ENCODE data around the gene ADAMTS12.

ADAMTS12 gene

GRCh38 chr5:33650911-33651310 is 240.9 kb downstream of the ADAMTS12 start:
- no peak for DNase-seq (ENCODE audit: low read depth)

GRCh38 chr5:33649549-33650482 is 242.0 kb downstream of the ADAMTS12 start:
- peak; percentile 72 for DNase-seq (ENCODE audit: low read depth)

GRCh38 chr5:33641744-33642505 is 249.9 kb downstream of the ADAMTS12 start:
- DNase-seq (ENCODE audit: low read depth), result no peak

- no peak for DNase-seq (ENCODE audit: low read depth)
Measured at GRCh38 chr5:33639474-33639873, 252.3 kb downstream of the ADAMTS12 start.

- no peak for DNase-seq (ENCODE audit: low read depth)
Measured at GRCh38 chr5:33637011-33637410, 254.8 kb downstream of the ADAMTS12 start.

- DNase-seq (ENCODE audit: low read depth), result no peak
Measured at GRCh38 chr5:33635582-33635981, 256.2 kb downstream of the ADAMTS12 start.

- DNase-seq (ENCODE audit: low read depth), result no peak
Measured at GRCh38 chr5:33633699-33634098, 258.1 kb downstream of the ADAMTS12 start.

- peak; percentile 40 for DNase-seq (ENCODE audit: low read depth)
Measured at GRCh38 chr5:33631786-33632185, 260.0 kb downstream of the ADAMTS12 start.

GRCh38 chr5:33631139-33631538 is 260.7 kb downstream of the ADAMTS12 start:
- DNase-seq (ENCODE audit: low read depth), result no peak

- DNase-seq (ENCODE audit: low read depth), result no peak
Measured at GRCh38 chr5:33629999-33630398, 261.8 kb downstream of the ADAMTS12 start.

- DNase-seq (ENCODE audit: low read depth), result no peak
Measured at GRCh38 chr5:33628796-33629195, 263.0 kb downstream of the ADAMTS12 start.

- no peak for DNase-seq (ENCODE audit: low read depth)
Measured at GRCh38 chr5:33621514-33621913, 270.3 kb downstream of the ADAMTS12 start.

GRCh38 chr5:33614039-33614438 is 277.8 kb downstream of the ADAMTS12 start:
- no peak for DNase-seq (ENCODE audit: low read depth)

- peak; percentile 93 for DNase-seq (ENCODE audit: low read depth)
Measured at GRCh38 chr5:33612386-33612785, 279.4 kb downstream of the ADAMTS12 start.

- DNase-seq (ENCODE audit: low read depth), result peak; percentile 74
Measured at GRCh38 chr5:33611877-33612276, 279.9 kb downstream of the ADAMTS12 start.

GRCh38 chr5:33608344-33609041 is 283.3 kb downstream of the ADAMTS12 start:
- no peak for DNase-seq (ENCODE audit: low read depth)

GRCh38 chr5:33604503-33604902 is 287.3 kb downstream of the ADAMTS12 start:
- DNase-seq (ENCODE audit: low read depth), result no peak

- DNase-seq (ENCODE audit: low read depth), result no peak
Measured at GRCh38 chr5:33601881-33602280, 289.9 kb downstream of the ADAMTS12 start.

GRCh38 chr5:33595303-33595702 is 296.5 kb downstream of the ADAMTS12 start:
- no peak for DNase-seq (ENCODE audit: low read depth)

GRCh38 chr5:33594006-33594405 is 297.8 kb downstream of the ADAMTS12 start:
- DNase-seq (ENCODE audit: low read depth), result no peak

GRCh38 chr5:33592245-33592644 is 299.5 kb downstream of the ADAMTS12 start:
- no peak for DNase-seq (ENCODE audit: low read depth)

- peak; percentile 33 for DNase-seq (ENCODE audit: low read depth)
Measured at GRCh38 chr5:33588654-33589372, 303.0 kb downstream of the ADAMTS12 start.
